Stimulated activated naive CD8-positive, alpha-beta T cell treated with anti-CD3 and anti-CD28 coated beads, Interleukin-15, Interleukin-2, amounts not matched to agents 100 ng/mL and 50 ng/mL, for 24 hours (primary cell): ENCODE data around the gene GABRG3.

ENCODE experiments used
- H3K27ac Mint-ChIP-seq: one replicate; pipeline ENCODE4 v1.8.0; 2021; ENCODE audit warnings: mild to moderate bottlenecking, mixed read lengths
- H3K27me3 Mint-ChIP-seq: one replicate; pipeline ENCODE4 v1.8.0; 2021; ENCODE audit warnings: mixed read lengths
- H3K36me3 Mint-ChIP-seq: one replicate; pipeline ENCODE4 v1.8.0; 2021; ENCODE audit warnings: low read depth, mixed read lengths
- H3K4me1 Mint-ChIP-seq: one replicate; pipeline ENCODE4 v1.8.0; 2021; ENCODE audit warnings: low read depth, mixed read lengths
- H3K4me3 Mint-ChIP-seq: one replicate; pipeline ENCODE4 v1.8.0; 2021; ENCODE audit warnings: mild to moderate bottlenecking, mixed read lengths
- H3K9me3 Mint-ChIP-seq: one replicate; pipeline ENCODE4 v1.8.0; 2021; ENCODE audit warnings: mixed read lengths

Gene GABRG3

GRCh38 chr15:27268923-27269322 is 297.9 kb downstream of the GABRG3 start:
- H3K36me3 Mint-ChIP-seq = no peaks in the 10 kb centered on the region
- H3K27me3 Mint-ChIP-seq = no peaks in the 10 kb centered on the region
- H3K9me3 Mint-ChIP-seq = peaks cover 31% of the 10 kb centered on the region
- no peak overlapping the region for H3K27ac Mint-ChIP-seq
- no peaks in the 10 kb centered on the region for H3K4me1 Mint-ChIP-seq
- no peak overlapping the region for H3K4me3 Mint-ChIP-seq

- peaks cover 30% of the 10 kb centered on the region for H3K9me3 Mint-ChIP-seq
- H3K4me1 Mint-ChIP-seq = no peaks in the 10 kb centered on the region
- H3K27ac Mint-ChIP-seq = no peak overlapping the region
- no peak overlapping the region for H3K4me3 Mint-ChIP-seq
- H3K36me3 Mint-ChIP-seq = no peaks in the 10 kb centered on the region
- no peaks in the 10 kb centered on the region for H3K27me3 Mint-ChIP-seq
These were observed 300.3 kb downstream of the GABRG3 start for GRCh38 chr15:27271258-27271657.

GRCh38 chr15:27272427-27272826 is 301.4 kb downstream of the GABRG3 start:
- Mint-ChIP-seq H3K36me3 (no peaks in the 10 kb centered on the region), H3K4me3 (no peak overlapping the region), H3K4me1 (no peaks in the 10 kb centered on the region), H3K9me3 (peaks cover 22% of the 10 kb centered on the region), H3K27me3 (no peaks in the 10 kb centered on the region), H3K27ac (no peak overlapping the region)

GRCh38 chr15:27273506-27273905 is 302.5 kb downstream of the GABRG3 start:
- Mint-ChIP-seq H3K4me1 (no peaks in the 10 kb centered on the region), H3K27ac (no peak overlapping the region), H3K27me3 (no peaks in the 10 kb centered on the region), H3K4me3 (no peak overlapping the region), H3K9me3 (peaks cover 18% of the 10 kb centered on the region), H3K36me3 (no peaks in the 10 kb centered on the region)

GRCh38 chr15:27278761-27279160 is 307.8 kb downstream of the GABRG3 start:
- H3K27ac Mint-ChIP-seq = no peak overlapping the region
- no peaks in the 10 kb centered on the region for H3K4me1 Mint-ChIP-seq
- no peaks in the 10 kb centered on the region for H3K36me3 Mint-ChIP-seq
- no peak overlapping the region for H3K4me3 Mint-ChIP-seq
- peaks cover 10% of the 10 kb centered on the region for H3K9me3 Mint-ChIP-seq
- no peaks in the 10 kb centered on the region for H3K27me3 Mint-ChIP-seq

- H3K9me3 Mint-ChIP-seq = no peaks in the 10 kb centered on the region
- H3K27me3 Mint-ChIP-seq = no peaks in the 10 kb centered on the region
- no peak overlapping the region for H3K27ac Mint-ChIP-seq
- H3K4me1 Mint-ChIP-seq = no peaks in the 10 kb centered on the region
- H3K36me3 Mint-ChIP-seq = no peaks in the 10 kb centered on the region
- no peak overlapping the region for H3K4me3 Mint-ChIP-seq
These were observed 321.7 kb downstream of the GABRG3 start for GRCh38 chr15:27292641-27293040.

GRCh38 chr15:27293607-27294006 is 322.6 kb downstream of the GABRG3 start:
- Mint-ChIP-seq H3K4me1 (no peaks in the 10 kb centered on the region), H3K27ac (no peak overlapping the region), H3K9me3 (no peaks in the 10 kb centered on the region), H3K36me3 (no peaks in the 10 kb centered on the region), H3K27me3 (no peaks in the 10 kb centered on the region), H3K4me3 (no peak overlapping the region)

- no peaks in the 10 kb centered on the region for H3K4me1 Mint-ChIP-seq
- H3K36me3 Mint-ChIP-seq = no peaks in the 10 kb centered on the region
- H3K9me3 Mint-ChIP-seq = peaks cover 15% of the 10 kb centered on the region
- H3K4me3 Mint-ChIP-seq = no peak overlapping the region
- H3K27ac Mint-ChIP-seq = no peak overlapping the region
- H3K27me3 Mint-ChIP-seq = no peaks in the 10 kb centered on the region
These were observed 346.8 kb downstream of the GABRG3 start for GRCh38 chr15:27317736-27318135.

GRCh38 chr15:27323801-27324200 is 352.8 kb downstream of the GABRG3 start:
- no peak overlapping the region for H3K4me3 Mint-ChIP-seq
- H3K36me3 Mint-ChIP-seq = no peaks in the 10 kb centered on the region
- peaks cover 13% of the 10 kb centered on the region for H3K9me3 Mint-ChIP-seq
- H3K4me1 Mint-ChIP-seq = no peaks in the 10 kb centered on the region
- no peaks in the 10 kb centered on the region for H3K27me3 Mint-ChIP-seq
- no peak overlapping the region for H3K27ac Mint-ChIP-seq

GRCh38 chr15:27324886-27325615 is 354.1 kb downstream of the GABRG3 start:
- H3K4me1 Mint-ChIP-seq = no peaks in the 10 kb centered on the region
- H3K4me3 Mint-ChIP-seq = no peak overlapping the region
- no peaks in the 10 kb centered on the region for H3K36me3 Mint-ChIP-seq
- peaks cover 13% of the 10 kb centered on the region for H3K9me3 Mint-ChIP-seq
- no peak overlapping the region for H3K27ac Mint-ChIP-seq
- no peaks in the 10 kb centered on the region for H3K27me3 Mint-ChIP-seq

GRCh38 chr15:27327467-27328025 is 356.6 kb downstream of the GABRG3 start:
- no peaks in the 10 kb centered on the region for H3K27me3 Mint-ChIP-seq
- H3K36me3 Mint-ChIP-seq = no peaks in the 10 kb centered on the region
- H3K27ac Mint-ChIP-seq = no peak overlapping the region
- H3K9me3 Mint-ChIP-seq = peaks cover 10% of the 10 kb centered on the region
- H3K4me3 Mint-ChIP-seq = no peak overlapping the region
- no peaks in the 10 kb centered on the region for H3K4me1 Mint-ChIP-seq

GRCh38 chr15:27328186-27328585 is 357.2 kb downstream of the GABRG3 start:
- H3K9me3 Mint-ChIP-seq = peaks cover 10% of the 10 kb centered on the region
- no peaks in the 10 kb centered on the region for H3K27me3 Mint-ChIP-seq
- H3K27ac Mint-ChIP-seq = no peak overlapping the region

GRCh38 chr15:27328608-27329007 is 357.6 kb downstream of the GABRG3 start:
- no peaks in the 10 kb centered on the region for H3K4me1 Mint-ChIP-seq
- H3K4me3 Mint-ChIP-seq = no peak overlapping the region
- no peaks in the 10 kb centered on the region for H3K36me3 Mint-ChIP-seq
- peaks cover 10% of the 10 kb centered on the region for H3K9me3 Mint-ChIP-seq
- no peaks in the 10 kb centered on the region for H3K27me3 Mint-ChIP-seq
- H3K27ac Mint-ChIP-seq = no peak overlapping the region

More at GRCh38 chr15:27328186-27328585, 357.2 kb downstream of the GABRG3 start:
- Mint-ChIP-seq H3K4me3 (no peak overlapping the region), H3K36me3 (no peaks in the 10 kb centered on the region), H3K4me1 (no peaks in the 10 kb centered on the region)

GRCh38 chr15:27330326-27330725 is 359.3 kb downstream of the GABRG3 start:
- H3K9me3 Mint-ChIP-seq = peaks cover 4% of the 10 kb centered on the region
- H3K4me3 Mint-ChIP-seq = no peak overlapping the region
- H3K36me3 Mint-ChIP-seq = no peaks in the 10 kb centered on the region
- H3K4me1 Mint-ChIP-seq = no peaks in the 10 kb centered on the region
- no peak overlapping the region for H3K27ac Mint-ChIP-seq
- H3K27me3 Mint-ChIP-seq = no peaks in the 10 kb centered on the region

- Mint-ChIP-seq H3K27me3 (no peaks in the 10 kb centered on the region), H3K27ac (no peak overlapping the region), H3K4me3 (no peak overlapping the region), H3K36me3 (no peaks in the 10 kb centered on the region), H3K9me3 (no peaks in the 10 kb centered on the region), H3K4me1 (no peaks in the 10 kb centered on the region)
These were observed 365.7 kb downstream of the GABRG3 start for GRCh38 chr15:27336676-27337075.

- Mint-ChIP-seq H3K27ac (no peak overlapping the region), H3K4me1 (no peaks in the 10 kb centered on the region), H3K36me3 (no peaks in the 10 kb centered on the region), H3K27me3 (no peaks in the 10 kb centered on the region), H3K4me3 (no peak overlapping the region), H3K9me3 (no peaks in the 10 kb centered on the region)
These were observed 368.2 kb downstream of the GABRG3 start for GRCh38 chr15:27339138-27339537.
